K562 (cell line): Measurements from ENCODE around the gene DUSP16. TPM values are rescaled to one million over a fixed set of nuclear protein-coding genes. Genes with fewer than 3 reads are reported as not detected.

Experiments used
- ATAC-seq: fragments of 200-7000 bp; cut with Tn5 transposase; 3 replicates; pipeline ENCODE4 v1.9.1; 2020; ENCODE audit warnings: moderate library complexity
- BruUV-seq: library from RNA; stranded (reverse); fragments of 400-500 nt; replicated peaks from 2 replicates; lab custom pipeline; 2021; lab: Mats Ljungman, UMichigan
- CTCF ChIA-PET: fragments of 300-600 bp; formaldehyde crosslinking; extraction: SDS; loops from one replicate; lab custom pipeline; 2021; ENCODE audit warnings: low intra/inter-chr PET ratio; lab: Yijun Ruan, JAX
- POLR2A ChIA-PET: fragments of 300-600, 350-650 bp; sonication (Branson Sonifier 250); formaldehyde crosslinking; extraction: SDS; loops from one replicate; lab custom pipeline; 2021; ENCODE audit warnings: antibody characterized with exemption, inconsistent platforms; lab: Yijun Ruan, JAX
- DNase-seq, 4 experiments: peaks; one replicate each; pipeline versions ENCODE4 v3.0.0 to v3.0.0-alpha.2; 2011 to 2018; ENCODE audit warnings: low spot score in 3 of 4, mixed read lengths in 3 of 4; ENCODE audit errors: extremely low read depth in 1 of 4
- FAIRE-seq: peaks from 2 replicates; lab custom pipeline; 2011; peaks lifted over from hg19 to GRCh38; lab: Jason Lieb, UNC
- H2AFZ ChIP-seq: 2 replicates; pipeline ENCODE4 v1.6.0; 2011; ENCODE audit warnings: low read depth, low read length, control low read depth, inconsistent platforms
- H3K27ac ChIP-seq: fragments of 200-600 bp; 3 replicates; pipeline ENCODE4 v1.8.0; 2011; ENCODE audit warnings: low read depth, mild to moderate bottlenecking, control low read depth, inconsistent platforms, low read length, moderate library complexity, mixed read lengths; ENCODE audit errors: extremely low read depth
- H3K27me3 ChIP-seq, 2 experiments: fragments of 300-600 bp in 1 of 2; 2 replicates in 1 of 2; 3 replicates in 1 of 2; pipeline versions ENCODE4 v1.6.0 to v1.8.0; 2011; ENCODE audit warnings: inconsistent platforms in 2 of 2, low read length in 2 of 2, mild to moderate bottlenecking in 1 of 2, mixed read lengths in 1 of 2, moderate library complexity in 1 of 2; ENCODE audit not compliant: control insufficient read depth in 2 of 2, insufficient read depth in 2 of 2
- H3K36me3 ChIP-seq: fragments of 300-600 bp; 3 replicates; pipeline ENCODE4 v1.8.0; 2011; ENCODE audit warnings: mild to moderate bottlenecking, low read length, inconsistent platforms; ENCODE audit not compliant: control insufficient read depth, insufficient read depth
- H3K4me1 ChIP-seq, 2 experiments: fragments of 200-600 bp in 1 of 2; replicated peaks in 1 of 2; 2 replicates in 1 of 2; 3 replicates in 1 of 2; pipeline versions ENCODE4 v1.5.1 to v1.8.0; 2011; ENCODE audit warnings: inconsistent platforms in 2 of 2, low read length in 2 of 2, mild to moderate bottlenecking in 1 of 2, mixed read lengths in 1 of 2, moderate library complexity in 1 of 2; ENCODE audit not compliant: control insufficient read depth in 2 of 2, insufficient read depth in 2 of 2
- H3K4me2 ChIP-seq: 2 replicates; pipeline ENCODE4 v1.6.1; 2011; ENCODE audit warnings: low read length, control low read depth, inconsistent platforms, mixed read lengths; ENCODE audit not compliant: insufficient read depth
- H3K4me3 ChIP-seq: fragments of 200-600 bp; sonication (generic), shearing (Covaris generic); 2 replicates; pipeline ENCODE4 v1.5.1; 2016; ENCODE audit warnings: control low read depth, inconsistent platforms
- H3K79me2 ChIP-seq: fragments of 200-600 bp; 3 replicates; pipeline ENCODE4 v1.8.0; 2011; ENCODE audit warnings: low read length, inconsistent platforms; ENCODE audit not compliant: control insufficient read depth, insufficient read depth
- H3K9ac ChIP-seq, 2 experiments: 2 replicates each; pipeline versions ENCODE4 v1.6.0 to v1.6.1; 2011; ENCODE audit warnings: low read depth in 2 of 2, low read length in 2 of 2, control low read depth in 1 of 2, inconsistent platforms in 1 of 2, mild to moderate bottlenecking in 1 of 2, mixed read lengths in 1 of 2; ENCODE audit not compliant: insufficient read depth in 1 of 2
- H3K9me1 ChIP-seq: one replicate; pipeline ENCODE4 v1.6.0; 2011; ENCODE audit warnings: inconsistent platforms, mild to moderate bottlenecking, low read length, moderate library complexity; ENCODE audit not compliant: control insufficient read depth, insufficient read depth
- H3K9me3 ChIP-seq: replicated peaks from 2 replicates; pipeline ENCODE4 v1.5.1; 2011; ENCODE audit warnings: low read depth, low read length, inconsistent platforms; ENCODE audit not compliant: control insufficient read depth, insufficient read depth
- H4K20me1 ChIP-seq: replicated peaks from 2 replicates; pipeline ENCODE4 v1.6.1; 2011; ENCODE audit warnings: low read length, inconsistent platforms, mixed read lengths; ENCODE audit not compliant: control insufficient read depth, insufficient read depth
- HMGN3 ChIP-seq: IDR thresholded peaks from 2 replicates; pipeline ENCODE4 v1.6.1; 2011; ENCODE audit warnings: borderline replicate concordance, low read depth, mild to moderate bottlenecking, mixed read lengths, low read length; ENCODE audit not compliant: insufficient read length; ENCODE audit errors: extremely low read depth
- PATZ1 ChIP-seq: fragments of 250-450 bp; sonication (Bioruptor Pico); IDR thresholded peaks from 2 replicates; pipeline ENCODE4 v1.5.0; 2020; ENCODE audit warnings: mild to moderate bottlenecking, borderline replicate concordance
- SREBF2 ChIP-seq: sonication (generic); formaldehyde crosslinking; IDR thresholded peaks from 2 replicates; pipeline ENCODE4 v1.4.0; 2020; ENCODE audit warnings: mild to moderate bottlenecking, missing genetic modification reagents
- TCFL5 ChIP-seq: fragments of 250-450 bp; sonication (Bioruptor Pico); conservative IDR thresholded peaks from 2 replicates; pipeline ENCODE4 v1.6.1; 2021; ENCODE audit warnings: mild to moderate bottlenecking, moderate library complexity, matching md5 sums
- ZNF668 ChIP-seq: fragments of 250-450 bp; sonication (Bioruptor Pico); IDR thresholded peaks from 2 replicates; pipeline ENCODE4 v1.8.0; 2022; ENCODE audit warnings: mild to moderate bottlenecking, inconsistent platforms
- ZNF76 ChIP-seq: fragments of 250-450 bp; sonication (Bioruptor Pico); IDR thresholded peaks from 2 replicates; pipeline ENCODE4 v1.4.0; 2020; ENCODE audit warnings: mild to moderate bottlenecking, moderate library complexity, borderline replicate concordance
- WGBS: fragments of 100-300 bp; shearing (Covaris generic); methylation state at CpG from one replicate; pipeline ENCODE4 v1.1.6; 2016; ENCODE audit warnings: low coverage, mixed read lengths; ENCODE audit not compliant: insufficient coverage; ENCODE audit errors: missing lambda C conversion rate; 5-methylcytosine and 5-hydroxymethylcytosine counted together
- in situ Hi-C: fragments of 300-500 bp; cut with MboI; formaldehyde crosslinking; loops from 4 replicates; pipeline ENCODE4 v1.15.0; 2018; ENCODE audit warnings: inconsistent platforms, mixed read lengths
- intact Hi-C: fragments of 100-400 bp; cut with micrococcal nuclease; formaldehyde crosslinking; loops from 2 replicates; pipeline ENCODE4 v1.14.2; 2022
- polyA plus RNA-seq, 8 experiments: library from polyadenylated mRNA; depleted of rRNA in 4 of 8; stranded (reverse) in 5 of 8; unstranded in 3 of 8; fragments of >200 nt; fragmentation: Nextera tagmentation in 2 of 8; fragmentation: Illumina TruSeq in 1 of 8; extraction: Ambion mirVana in 2 of 8; extraction: Trizol in 1 of 8; gene quantifications; 2 replicates each; pipeline versions ENCODE4 v1.2.1 to v1.2.3, GENCODE V29; 2011 to 2014; ENCODE audit warnings: inconsistent platforms in 1 of 8, missing spikeins in 1 of 8
- total RNA-seq, 7 experiments: library from RNA; depleted of rRNA in 6 of 7; stranded (reverse); fragments of >200 nt in 6 of 7; fragmentation: Illumina TruSeq in 2 of 7; extraction: Trizol in 2 of 7; gene quantifications; 2 replicates each; pipeline versions ENCODE4 v1.2.1 to v1.2.3, GENCODE V29; 2011 to 2021; ENCODE audit warnings: low replicate concordance in 1 of 7
- TF ChIP-seq, protein P1 (sequence below): sonication (generic); formaldehyde crosslinking; IDR thresholded peaks from 2 replicates; pipeline ENCODE4 v1.5.0; 2020; ENCODE audit warnings: missing genetic modification reagents
- TF ChIP-seq, protein P2 (sequence below): sonication (generic); formaldehyde crosslinking; IDR thresholded peaks from 2 replicates; pipeline ENCODE4 v1.8.1; 2023; ENCODE audit warnings: mild to moderate bottlenecking, missing genetic modification reagents

DUSP16 gene
- total and polyA plus RNA-seq, 9 of the 15 experiments (the other 6 are each of a cell fraction or from before 2014, with no cell fraction given) = 0.70 to 12.3 (median 5.7) TPM

GRCh38 chr12:12466157-12466556 lies 96.5 kb downstream of the DUSP16 start (continued):
- TF ChIP-seq ZNF76 (CRISPR knock-in tag) = no peak
- TF ChIP-seq TCFL5 = no peak
- TF ChIP-seq PATZ1 (CRISPR knock-in tag) = no peak
- TF ChIP-seq HMGN3 = no peak
- no peak for TF ChIP-seq SREBF2 (CRISPR knock-in tag)
- no peak for TF ChIP-seq ZNF668 (CRISPR knock-in tag)

DNA sequence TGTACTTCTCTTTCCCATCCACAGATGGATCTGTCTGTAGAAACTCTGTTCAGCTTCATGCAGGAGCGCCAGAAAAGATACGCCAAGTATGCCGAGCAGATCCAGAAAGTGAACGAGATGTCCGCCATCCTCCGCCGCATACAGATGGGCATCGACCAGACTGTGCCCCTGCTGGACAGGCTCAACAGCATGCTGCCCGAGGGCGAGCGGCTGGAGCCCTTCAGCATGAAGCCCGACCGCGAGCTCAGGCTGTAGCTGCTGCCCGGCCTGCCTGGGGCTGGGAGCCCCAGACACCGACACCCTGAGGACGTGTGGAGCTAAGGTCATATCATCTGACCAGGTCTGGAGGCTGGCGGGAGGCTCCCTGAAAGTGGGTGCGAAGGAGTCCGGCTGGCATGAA lies 97.1 kb downstream of the DUSP16 start:
- no peak for FAIRE-seq
- Histone ChIP-seq H3K4me2 (no peak overlapping the region), H3K4me1 (peaks cover 0 to 8% of the 10 kb centered on the region in 2 experiments; a peak in 3 of 5 replicates), H3K9me1 (no peaks in the 10 kb centered on the region), H3K9ac (no peak overlapping the region), H4K20me1 (0 out of 2 replicates have a peak, but pooled peaks cover 7% of the 10 kb centered on the region), H3K4me3 (no peak overlapping the region), H3K27ac (no peak overlapping the region), H3K9me3 (no peaks in the 10 kb centered on the region), H3K36me3 (peaks cover 4% of the 10 kb centered on the region; the same call in 1 of the 3 replicates), H3K27me3 (no peaks in the 10 kb centered on the region), H2AFZ (no peak overlapping the region), H3K79me2 (no peaks in the 10 kb centered on the region)
- intact Hi-C loops (no loop called here), in situ Hi-C loops (no loop called here)
- no peak for ATAC-seq
- TF ChIP-seq, protein P1, sequence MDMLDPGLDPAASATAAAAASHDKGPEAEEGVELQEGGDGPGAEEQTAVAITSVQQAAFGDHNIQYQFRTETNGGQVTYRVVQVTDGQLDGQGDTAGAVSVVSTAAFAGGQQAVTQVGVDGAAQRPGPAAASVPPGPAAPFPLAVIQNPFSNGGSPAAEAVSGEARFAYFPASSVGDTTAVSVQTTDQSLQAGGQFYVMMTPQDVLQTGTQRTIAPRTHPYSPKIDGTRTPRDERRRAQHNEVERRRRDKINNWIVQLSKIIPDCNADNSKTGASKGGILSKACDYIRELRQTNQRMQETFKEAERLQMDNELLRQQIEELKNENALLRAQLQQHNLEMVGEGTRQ (CRISPR knock-in tag) = no peak
- TF ChIP-seq, protein P2, sequence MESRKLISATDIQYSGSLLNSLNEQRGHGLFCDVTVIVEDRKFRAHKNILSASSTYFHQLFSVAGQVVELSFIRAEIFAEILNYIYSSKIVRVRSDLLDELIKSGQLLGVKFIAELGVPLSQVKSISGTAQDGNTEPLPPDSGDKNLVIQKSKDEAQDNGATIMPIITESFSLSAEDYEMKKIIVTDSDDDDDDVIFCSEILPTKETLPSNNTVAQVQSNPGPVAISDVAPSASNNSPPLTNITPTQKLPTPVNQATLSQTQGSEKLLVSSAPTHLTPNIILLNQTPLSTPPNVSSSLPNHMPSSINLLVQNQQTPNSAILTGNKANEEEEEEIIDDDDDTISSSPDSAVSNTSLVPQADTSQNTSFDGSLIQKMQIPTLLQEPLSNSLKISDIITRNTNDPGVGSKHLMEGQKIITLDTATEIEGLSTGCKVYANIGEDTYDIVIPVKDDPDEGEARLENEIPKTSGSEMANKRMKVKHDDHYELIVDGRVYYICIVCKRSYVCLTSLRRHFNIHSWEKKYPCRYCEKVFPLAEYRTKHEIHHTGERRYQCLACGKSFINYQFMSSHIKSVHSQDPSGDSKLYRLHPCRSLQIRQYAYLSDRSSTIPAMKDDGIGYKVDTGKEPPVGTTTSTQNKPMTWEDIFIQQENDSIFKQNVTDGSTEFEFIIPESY = peak; percentile 51; the same call in 1 of the 2 replicates
- CTCF ChIA-PET = no interaction called here
- no peak for DNase-seq
- BruUV-seq = no TSS peak
- POLR2A ChIA-PET = interaction anchor here (1.1 to 1.4 kb wide), 3 partner anchors 9 to 41 kb away, joined by 3 to 6 read pairs (median 3); no protein-coding TSS in a partner anchor
- 92% methylated on average over 17 of the region's 20 CpGs for WGBS
